ENCODE measurements around the gene PLXNA4.

DNA sequence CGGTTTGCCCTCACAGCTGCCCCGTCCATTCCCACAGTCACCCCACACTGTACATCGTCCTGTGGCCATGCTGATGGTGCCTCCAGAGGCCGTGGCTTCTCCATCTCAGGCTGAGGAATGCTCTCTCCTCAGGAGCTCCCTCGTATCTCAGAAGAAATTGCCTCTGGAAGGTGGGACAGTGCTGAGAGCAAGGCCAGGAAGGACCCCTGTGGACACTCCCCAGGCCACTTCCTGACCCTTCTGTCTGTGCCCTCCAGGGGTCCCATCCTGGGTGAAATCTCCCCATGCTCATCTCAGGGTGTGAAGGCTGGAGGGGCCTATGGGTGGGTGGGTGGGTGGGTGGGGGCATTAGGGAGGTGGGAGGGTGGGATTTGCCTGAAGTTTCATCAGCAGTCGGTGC is 454.3 kb downstream of the PLXNA4 start:
- TF ChIP-seq POLR2A (IDR thresholded peaks at IDR 0.05; ENCODE audit: low read length) (no peak), GATA1 (IDR thresholded peaks at IDR 0.05; ENCODE audit: low read depth, low read length) (no peak)

Measured in erythroblast (primary cell).